Measurements from ENCODE around the gene NSUN7. TPM values are rescaled to one million over a fixed set of nuclear protein-coding genes. Genes with fewer than 3 reads are reported as not detected.
A peak's percentile ranks its signal among the peaks of the same experiment; 100 is the strongest.
"Not testable (repeated sequence)": the region's sequence is repeated elsewhere in the genome, so short reads cannot be mapped to it uniquely, and the experiment has no call there.

Gene NSUN7
- total and polyA plus RNA-seq, 7 experiments from 2014 or later: 0.15 to 0.50 TPM; not detected in 5

- Histone ChIP-seq H3K4me3 (ENCODE audit: low read length) (no peak overlapping the region), H3K36me3 (ENCODE audit: control insufficient read depth in 2 of 3, insufficient read depth in 3 of 3, low read length in 3 of 3) (no peaks in the 10 kb centered on the region), H3K9me3 (ENCODE audit: control insufficient read depth in 2 of 3, low read length in 3 of 3) (no peaks in the 10 kb centered on the region), H3K27ac (ENCODE audit: low read depth, low read length) (no peak overlapping the region), H3K4me1 (ENCODE audit: control insufficient read depth in 2 of 2, insufficient read depth in 2 of 2, low read length in 2 of 2) (no peaks in the 10 kb centered on the region), H3K27me3 (ENCODE audit: control insufficient read depth in 2 of 2, insufficient read depth in 2 of 2, low read length in 2 of 2) (no peaks in the 10 kb centered on the region)
- ChIA-PET POLR2A (interaction anchor here (0.9 kb wide), 1 partner anchor 8 kb away, joined by 4 read pairs; no protein-coding TSS in a partner anchor), CTCF (no interaction called here)
- Mint-ChIP-seq H3K27ac (no peak overlapping the region), H3K4me1 (no peaks in the 10 kb centered on the region), H3K9me3 (no peaks in the 10 kb centered on the region), H3K36me3 (no peaks in the 10 kb centered on the region), H3K27me3 (peaks cover 0 to 3% (median 0%) of the 10 kb centered on the region in 5 donors), H3K4me3 (no peak overlapping the region)
- intact Hi-C loops (cut with micrococcal nuclease): no loop called here
- DNase-seq (no peak), ATAC-seq (no peak)
These were observed 50.3 kb downstream of the NSUN7 start for GRCh38 chr4:40800064-40800463.

- DNase-seq (no peak), ATAC-seq (no peak)
- no peaks in the 10 kb centered on the region for H3K9me3 Mint-ChIP-seq
- H3K4me3 Mint-ChIP-seq: no peak overlapping the region
- ChIA-PET CTCF (no interaction called here), POLR2A (no interaction called here)
- peaks cover 0 to 8% (median 5%) of the 10 kb centered on the region in 5 donors for H3K27me3 Mint-ChIP-seq
- no peak overlapping the region for H3K27ac ChIP-seq (ENCODE audit: low read depth, low read length)
- no peaks in the 10 kb centered on the region for H3K4me1 ChIP-seq (ENCODE audit: control insufficient read depth in 2 of 2, insufficient read depth in 2 of 2, low read length in 2 of 2)
- intact Hi-C loops (cut with micrococcal nuclease): no loop called here
- H3K27me3 ChIP-seq (ENCODE audit: control insufficient read depth in 2 of 2, insufficient read depth in 2 of 2, low read length in 2 of 2): no peaks in the 10 kb centered on the region
- no peaks in the 10 kb centered on the region for H3K9me3 ChIP-seq (ENCODE audit: control insufficient read depth in 2 of 3, low read length in 3 of 3)
- no peaks in the 10 kb centered on the region for H3K36me3 Mint-ChIP-seq
- H3K4me3 ChIP-seq (ENCODE audit: low read length): no peak overlapping the region
- no peaks in the 10 kb centered on the region for H3K4me1 Mint-ChIP-seq
- H3K27ac Mint-ChIP-seq: no peak overlapping the region
- no peaks in the 10 kb centered on the region for H3K36me3 ChIP-seq (ENCODE audit: control insufficient read depth in 2 of 3, insufficient read depth in 3 of 3, low read length in 3 of 3)
These were observed 54.8 kb downstream of the NSUN7 start for GRCh38 chr4:40804598-40804997.

DNA sequence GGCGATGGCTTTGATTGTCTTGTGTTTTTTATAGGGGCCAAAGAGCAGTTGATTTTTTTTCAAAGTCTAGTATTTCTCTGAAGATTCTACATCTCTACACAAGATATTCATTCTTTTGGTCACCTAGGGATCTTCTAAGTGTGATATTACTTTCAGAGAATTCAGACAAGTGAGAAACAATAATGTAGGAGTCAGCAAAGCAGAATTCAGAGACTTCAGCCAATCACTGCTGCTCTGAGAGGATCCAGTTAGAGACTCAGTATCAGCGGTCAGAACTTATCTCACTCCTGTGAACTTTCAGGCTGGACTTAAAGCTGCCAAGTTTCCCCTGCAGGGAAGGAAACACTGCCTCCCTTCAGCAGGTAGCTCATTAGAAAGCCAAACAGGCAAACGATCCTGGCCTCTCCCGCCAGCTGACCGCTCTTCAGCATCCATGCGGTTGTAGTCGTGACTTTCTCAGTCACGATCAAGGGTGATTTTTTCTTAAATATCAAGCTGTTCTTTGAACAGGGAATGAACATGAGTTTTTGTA, 59.2 kb downstream of the NSUN7 start:
- CTCF ChIA-PET: no interaction called here

DNA sequence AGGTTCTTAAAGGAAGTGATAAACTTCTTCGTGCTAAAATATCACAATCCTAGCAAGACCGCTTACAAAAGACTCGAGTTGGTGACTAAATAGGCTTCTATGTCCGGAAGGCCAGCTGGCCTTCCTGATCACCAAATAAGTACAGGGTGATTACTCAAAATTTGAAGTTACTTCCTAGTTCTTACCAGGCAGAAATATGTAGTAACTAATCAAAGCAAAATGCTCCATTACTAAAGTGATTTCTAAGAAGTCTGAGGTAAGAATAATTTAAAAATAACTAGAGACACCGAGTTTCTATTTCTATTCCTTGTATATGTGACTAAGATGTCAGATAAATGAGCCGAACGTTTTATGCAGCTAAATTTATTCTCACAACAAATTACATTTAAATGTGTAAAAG, 62.2 kb downstream of the NSUN7 start:
- Mint-ChIP-seq H3K4me1 (no peaks in the 10 kb centered on the region), H3K27me3 (peaks cover 0 to 19% (median 5%) of the 10 kb centered on the region in 5 donors), H3K9me3 (no peaks in the 10 kb centered on the region), H3K4me3 (no peak overlapping the region), H3K27ac (peak overlapping the region in 1 of 9 donors; percentile 2), H3K36me3 (no peaks in the 10 kb centered on the region)
- Histone ChIP-seq H3K4me3 (ENCODE audit: low read length) (no peak overlapping the region), H3K9me3 (ENCODE audit: control insufficient read depth in 2 of 3, low read length in 3 of 3) (no peaks in the 10 kb centered on the region), H3K36me3 (ENCODE audit: control insufficient read depth in 2 of 3, insufficient read depth in 3 of 3, low read length in 3 of 3) (no peaks in the 10 kb centered on the region), H3K27ac (ENCODE audit: low read depth, low read length) (no peak overlapping the region), H3K27me3 (ENCODE audit: control insufficient read depth in 2 of 2, insufficient read depth in 2 of 2, low read length in 2 of 2) (no peaks in the 10 kb centered on the region), H3K4me1 (ENCODE audit: control insufficient read depth in 2 of 2, insufficient read depth in 2 of 2, low read length in 2 of 2) (no peaks in the 10 kb centered on the region)
- intact Hi-C loops (cut with micrococcal nuclease): no loop called here
- no peak for DNase-seq
- ATAC-seq: peak; percentile 79
- ChIA-PET CTCF (no interaction called here), POLR2A (no interaction called here)

More for the DNA sequence above, 59.2 kb downstream of the NSUN7 start:
- H3K27me3 Mint-ChIP-seq: peaks cover 0 to 19% (median 5%) of the 10 kb centered on the region in 5 donors
- no peak overlapping the region for H3K4me3 Mint-ChIP-seq
- no peaks in the 10 kb centered on the region for H3K27me3 ChIP-seq (ENCODE audit: control insufficient read depth in 2 of 2, insufficient read depth in 2 of 2, low read length in 2 of 2)
- H3K4me3 ChIP-seq (ENCODE audit: low read length): no peak overlapping the region
- no peaks in the 10 kb centered on the region for H3K9me3 Mint-ChIP-seq
- H3K4me1 Mint-ChIP-seq: no peaks in the 10 kb centered on the region
- intact Hi-C loops (cut with micrococcal nuclease): no loop called here
- no peaks in the 10 kb centered on the region for H3K36me3 ChIP-seq (ENCODE audit: control insufficient read depth in 2 of 3, insufficient read depth in 3 of 3, low read length in 3 of 3)
- no peaks in the 10 kb centered on the region for H3K4me1 ChIP-seq (ENCODE audit: control insufficient read depth in 2 of 2, insufficient read depth in 2 of 2, low read length in 2 of 2)
- H3K27ac Mint-ChIP-seq: no peak overlapping the region
- POLR2A ChIA-PET: no interaction called here
- no peak for DNase-seq
- ATAC-seq: no peak
- H3K9me3 ChIP-seq (ENCODE audit: control insufficient read depth in 2 of 3, low read length in 3 of 3): no peaks in the 10 kb centered on the region
- no peaks in the 10 kb centered on the region for H3K36me3 Mint-ChIP-seq
- no peak overlapping the region for H3K27ac ChIP-seq (ENCODE audit: low read depth, low read length)

GRCh38 chr4:40812386-40812785, 62.6 kb downstream of the NSUN7 start:
- Histone ChIP-seq H3K27me3 (ENCODE audit: control insufficient read depth in 2 of 2, insufficient read depth in 2 of 2, low read length in 2 of 2) (no peaks in the 10 kb centered on the region), H3K4me3 (ENCODE audit: low read length) (no peak overlapping the region), H3K9me3 (ENCODE audit: control insufficient read depth in 2 of 3, low read length in 3 of 3) (no peaks in the 10 kb centered on the region), H3K36me3 (ENCODE audit: control insufficient read depth in 2 of 3, insufficient read depth in 3 of 3, low read length in 3 of 3) (no peaks in the 10 kb centered on the region), H3K4me1 (ENCODE audit: control insufficient read depth in 2 of 2, insufficient read depth in 2 of 2, low read length in 2 of 2) (no peaks in the 10 kb centered on the region), H3K27ac (ENCODE audit: low read depth, low read length) (no peak overlapping the region)
- H3K27me3 Mint-ChIP-seq: peaks cover 0 to 19% (median 5%) of the 10 kb centered on the region in 5 donors
- peak; percentile 54 for ATAC-seq
- H3K4me1 Mint-ChIP-seq: no peaks in the 10 kb centered on the region
- CTCF ChIA-PET: no interaction called here
- DNase-seq: no peak
- intact Hi-C loops (cut with micrococcal nuclease): no loop called here
- no peak overlapping the region for H3K4me3 Mint-ChIP-seq
- H3K27ac Mint-ChIP-seq: peak overlapping the region in 1 of 9 donors; percentile 2
- H3K9me3 Mint-ChIP-seq: no peaks in the 10 kb centered on the region
- H3K36me3 Mint-ChIP-seq: no peaks in the 10 kb centered on the region
- POLR2A ChIA-PET: no interaction called here

- Mint-ChIP-seq H3K4me1 (no peaks in the 10 kb centered on the region), H3K27ac (no peak overlapping the region), H3K4me3 (no peak overlapping the region), H3K27me3 (peaks cover 0 to 19% (median 5%) of the 10 kb centered on the region in 5 donors), H3K36me3 (no peaks in the 10 kb centered on the region), H3K9me3 (no peaks in the 10 kb centered on the region)
- Histone ChIP-seq H3K4me3 (ENCODE audit: low read length) (no peak overlapping the region), H3K36me3 (ENCODE audit: control insufficient read depth in 2 of 3, insufficient read depth in 3 of 3, low read length in 3 of 3) (no peaks in the 10 kb centered on the region), H3K9me3 (ENCODE audit: control insufficient read depth in 2 of 3, low read length in 3 of 3) (no peaks in the 10 kb centered on the region), H3K27me3 (ENCODE audit: control insufficient read depth in 2 of 2, insufficient read depth in 2 of 2, low read length in 2 of 2) (no peaks in the 10 kb centered on the region), H3K4me1 (ENCODE audit: control insufficient read depth in 2 of 2, insufficient read depth in 2 of 2, low read length in 2 of 2) (no peaks in the 10 kb centered on the region), H3K27ac (ENCODE audit: low read depth, low read length) (no peak overlapping the region)
- no peak for DNase-seq
- no peak for ATAC-seq
- POLR2A ChIA-PET: no interaction called here
- intact Hi-C loops (cut with micrococcal nuclease): no loop called here
- CTCF ChIA-PET: no interaction called here
These were observed 63.1 kb downstream of the NSUN7 start for GRCh38 chr4:40812856-40813255.

DNA sequence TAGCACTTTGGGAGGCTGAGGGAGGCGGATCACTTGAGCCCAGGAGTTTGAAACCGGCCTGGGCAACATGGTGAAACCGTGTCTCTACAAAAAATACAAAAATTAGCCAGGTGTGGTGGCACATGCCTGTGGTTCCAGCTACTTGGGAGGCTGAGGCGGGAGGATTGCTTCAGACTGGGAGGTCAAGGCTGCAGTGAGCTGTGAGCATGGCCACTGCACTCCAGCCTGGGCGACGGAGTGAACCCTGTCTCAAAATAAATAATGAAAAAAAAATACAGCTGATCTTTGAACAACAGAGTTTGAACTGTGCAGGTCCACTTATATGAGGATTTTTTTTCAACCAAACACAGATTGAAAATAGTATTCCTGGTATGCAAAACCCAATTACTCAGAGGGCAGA, 67.4 kb downstream of the NSUN7 start:
- H3K9me3 ChIP-seq (ENCODE audit: control insufficient read depth in 2 of 3, low read length in 3 of 3); DNase-seq; H3K27ac Mint-ChIP-seq; ATAC-seq; H3K27ac ChIP-seq (ENCODE audit: low read depth, low read length); H3K27me3 ChIP-seq (ENCODE audit: control insufficient read depth in 2 of 2, insufficient read depth in 2 of 2, low read length in 2 of 2); POLR2A ChIA-PET; H3K4me3 Mint-ChIP-seq; H3K4me1 Mint-ChIP-seq; H3K4me1 ChIP-seq (ENCODE audit: control insufficient read depth in 2 of 2, insufficient read depth in 2 of 2, low read length in 2 of 2); CTCF ChIA-PET; intact Hi-C loops (cut with micrococcal nuclease); H3K9me3 Mint-ChIP-seq; H3K36me3 Mint-ChIP-seq; H3K4me3 ChIP-seq (ENCODE audit: low read length); H3K36me3 ChIP-seq (ENCODE audit: control insufficient read depth in 2 of 3, insufficient read depth in 3 of 3, low read length in 3 of 3): not testable (repeated sequence)
- H3K27me3 Mint-ChIP-seq: peaks cover 0 to 11% (median 0%) of the 10 kb centered on the region in 5 donors

Data from naive thymus-derived CD4-positive, alpha-beta T cell (primary cell).